AML-193 (cell line): Measurements from ENCODE around the gene FNDC1.

Source experiments
- DNase-seq, 2 experiments: peaks; one replicate each; lab custom pipeline; 2025; lab: John Stamatoyannopoulos, UW

Gene FNDC1

DNA sequence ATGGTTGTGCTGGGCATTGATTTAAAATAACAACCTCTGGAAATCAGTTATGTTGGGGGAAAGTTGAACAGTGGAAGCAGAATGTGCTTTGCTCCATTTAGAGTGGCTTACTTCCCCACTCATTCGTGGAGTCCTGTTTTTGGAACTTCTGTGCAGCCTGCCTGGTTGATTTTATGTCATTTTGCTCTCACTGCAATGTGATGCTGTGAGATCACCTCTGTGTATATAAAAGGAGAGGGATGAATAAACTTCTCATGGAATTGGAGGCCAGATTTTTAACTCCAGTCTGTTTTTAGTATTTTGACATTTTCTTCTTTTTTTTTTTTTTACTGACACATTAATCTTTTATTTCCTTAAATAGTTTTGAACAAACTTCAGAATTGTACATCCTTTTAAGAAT, 139.0 kb downstream of the FNDC1 start:
- DNase-seq, result no peak

DNA sequence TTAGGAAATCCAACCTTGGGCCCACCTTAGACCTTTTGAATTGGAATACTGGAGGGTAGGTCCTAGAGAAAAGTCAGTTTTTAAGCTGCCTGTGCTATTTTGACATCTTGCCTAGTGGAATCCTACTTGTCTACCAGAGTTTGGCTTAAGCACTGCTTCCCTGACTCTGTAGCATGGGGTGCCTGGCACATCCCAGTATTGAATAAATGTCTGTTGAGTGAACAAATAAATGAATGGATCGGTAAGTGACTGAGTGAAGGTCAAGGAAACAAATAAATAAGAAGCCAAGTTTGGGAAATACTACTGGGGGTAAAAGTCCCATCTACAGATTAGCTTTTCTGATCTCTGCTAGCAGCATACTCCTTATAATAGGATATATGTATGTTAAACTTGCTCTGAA, 140.5 kb downstream of the FNDC1 start:
- no peak for DNase-seq

DNA sequence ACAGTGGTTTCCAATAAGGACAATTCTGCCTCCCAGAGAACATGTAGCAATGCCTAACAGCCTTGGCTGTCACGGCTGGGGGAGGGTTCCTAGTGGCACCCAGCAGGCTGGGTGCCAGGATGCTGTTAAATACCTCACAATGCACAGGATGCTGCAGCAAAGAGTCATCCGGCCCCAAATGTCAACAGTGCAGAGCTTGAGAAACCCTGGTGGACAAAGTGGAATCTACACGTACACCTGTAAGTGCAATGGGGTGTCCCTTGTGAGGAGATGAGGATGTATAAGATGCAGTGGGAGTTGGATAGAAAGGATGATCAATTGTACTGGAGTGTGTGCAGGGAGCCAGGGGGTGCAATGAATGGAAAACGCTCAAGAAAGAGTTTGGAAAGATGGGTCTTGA, 142.4 kb downstream of the FNDC1 start:
- no peak for DNase-seq

DNA sequence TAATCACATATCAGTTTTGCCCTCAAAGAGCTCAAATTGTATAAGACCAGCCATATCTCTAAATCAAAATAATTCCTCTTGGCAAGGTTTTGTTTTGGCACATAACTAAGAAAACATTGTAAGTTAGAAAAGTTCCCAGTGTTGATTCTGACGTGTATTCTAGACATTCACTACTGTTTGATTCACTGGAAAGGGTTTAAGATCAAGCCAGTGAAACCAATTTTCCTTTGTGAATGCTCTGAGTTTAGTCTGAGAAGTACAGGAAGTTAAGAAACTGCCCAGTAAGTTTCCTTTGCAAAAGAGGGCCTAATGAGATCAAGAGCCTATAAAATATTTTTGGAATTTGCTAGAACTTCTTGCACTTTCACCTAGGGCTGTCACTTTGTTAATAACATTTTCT, 143.0 kb downstream of the FNDC1 start:
- no peak for DNase-seq

DNA sequence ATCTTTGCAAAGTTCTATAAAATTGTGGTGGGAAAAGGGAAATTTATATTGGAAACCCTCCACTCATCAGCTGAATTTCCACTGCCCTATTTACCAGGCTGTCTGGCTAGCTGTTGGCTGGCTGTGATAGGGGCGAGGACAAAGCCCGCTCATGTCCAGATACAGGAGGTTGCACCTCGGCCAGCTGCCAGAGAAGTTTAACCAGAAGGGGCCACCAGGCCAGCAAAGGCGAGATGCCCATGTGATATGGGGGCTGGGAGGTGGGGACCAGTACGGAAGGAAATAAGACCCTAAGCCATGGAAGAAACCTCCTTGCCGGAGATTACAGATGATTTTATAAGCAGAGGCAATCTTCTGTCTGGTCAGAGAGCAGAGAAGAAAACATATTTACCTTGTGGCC, 143.8 kb downstream of the FNDC1 start:
- DNase-seq, result no peak

DNA sequence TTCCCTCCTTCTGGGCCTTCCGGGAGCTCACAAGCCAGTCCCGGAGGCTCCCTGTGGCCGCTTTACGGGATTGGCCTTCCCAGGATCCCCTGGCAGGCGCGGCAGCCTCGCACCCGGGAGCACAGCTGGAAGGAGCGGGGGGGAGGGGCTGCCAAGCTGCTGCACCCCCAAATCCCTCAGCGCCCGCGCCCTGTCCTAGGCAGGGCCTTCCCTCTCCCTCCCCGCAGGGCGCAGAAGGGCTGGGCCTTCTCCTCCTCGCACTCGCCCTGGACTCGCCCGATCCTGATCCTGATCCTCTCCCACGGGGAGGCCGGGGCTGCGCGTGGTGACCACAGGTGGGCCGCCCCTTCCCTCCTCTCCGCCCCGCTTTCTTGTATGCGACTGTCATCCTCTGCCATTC, 146.4 kb downstream of the FNDC1 start:
- no peak for DNase-seq

DNA sequence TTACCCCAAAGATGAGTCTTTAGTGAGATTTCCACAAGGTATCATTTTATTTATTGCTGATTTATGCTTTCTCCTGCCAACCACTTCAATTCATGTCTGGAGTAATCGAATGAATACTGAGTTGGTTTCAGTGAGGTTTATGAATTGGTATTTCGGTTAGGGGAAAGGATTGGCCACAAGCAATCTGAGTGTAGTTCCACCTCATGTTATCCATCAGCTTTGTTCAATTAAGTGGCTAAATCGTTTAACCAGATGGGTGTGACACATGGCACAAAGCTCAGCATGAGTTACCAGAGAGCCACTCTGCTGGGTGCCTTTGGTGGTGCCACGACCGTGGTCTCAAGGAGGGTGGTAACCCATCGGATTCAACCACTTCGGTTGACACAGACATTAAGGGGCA, 148.2 kb downstream of the FNDC1 start:
- DNase-seq, result no peak

DNA sequence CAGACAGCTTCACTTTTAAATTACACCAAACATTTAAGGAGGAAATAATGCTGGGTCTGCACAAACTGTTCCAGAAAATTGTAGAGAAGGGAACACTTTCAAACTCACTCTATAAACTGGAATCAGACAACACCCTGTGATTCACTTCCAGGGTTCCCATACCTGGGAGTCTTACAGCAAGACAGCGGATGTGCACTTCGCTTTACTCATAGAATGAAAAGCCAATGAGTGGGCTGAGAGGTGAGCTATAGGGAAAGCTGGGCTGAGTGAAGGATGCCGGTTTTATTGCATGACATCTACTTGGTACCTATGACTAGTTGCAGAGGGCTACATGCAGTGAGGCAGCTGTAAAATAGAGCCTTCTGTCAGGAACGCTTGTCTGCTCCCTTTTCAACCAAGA, 152.1 kb downstream of the FNDC1 start:
- DNase-seq, result no peak
